Neural progenitor cell (in vitro differentiated cells): ENCODE measurements around the gene CHIT1.

Experiments
- CTCF ChIP-seq: fragments of 200-600 bp; sonication (generic); IDR thresholded peaks from 2 replicates; pipeline ENCODE4 v1.5.1; 2017; ENCODE audit warnings: antibody characterized with exemption, mild to moderate bottlenecking
- EZH2 ChIP-seq: fragments of 200-600 bp; sonication (generic); IDR thresholded peaks from 2 replicates; pipeline ENCODE4 v1.6.1; 2017; ENCODE audit warnings: antibody characterized with exemption, mild to moderate bottlenecking, moderate library complexity
- EZH2phosphoT487 ChIP-seq: fragments of 200-600 bp; sonication (generic); IDR thresholded peaks from 2 replicates; pipeline ENCODE4 v1.6.1; 2017; ENCODE audit warnings: antibody characterized with exemption

- no peak for TF ChIP-seq CTCF
- TF ChIP-seq EZH2, result no peak
- TF ChIP-seq EZH2phosphoT487, result no peak
Observed at GRCh38 chr1:203264052-203264501, 34.6 kb upstream of the CHIT1 start.
